HepG2 (cell line): Measurements from ENCODE around the gene CCM2L. TPM values are rescaled to one million over a fixed set of nuclear protein-coding genes. Genes with fewer than 3 reads are reported as not detected.
A peak's percentile ranks its signal among the peaks of the same experiment; 100 is the strongest.

Experiments
- ARID2 ChIP-seq: sonication (generic); formaldehyde crosslinking; IDR thresholded peaks from 2 replicates; pipeline ENCODE4 v1.8.1; 2022; ENCODE audit warnings: mild to moderate bottlenecking, missing genetic modification reagents, borderline replicate concordance
- ATF7-NPFF ChIP-seq: sonication (generic); formaldehyde crosslinking; IDR thresholded peaks from 2 replicates; pipeline ENCODE4 v1.8.1; 2023; ENCODE audit warnings: mild to moderate bottlenecking, low read depth, missing genetic modification reagents, moderate library complexity
- CBX5 ChIP-seq: sonication (generic); formaldehyde crosslinking; IDR thresholded peaks from 2 replicates; pipeline ENCODE4 v1.4.0; 2020; ENCODE audit warnings: missing genetic modification reagents, borderline replicate concordance
- CCDC6 ChIP-seq: sonication (generic); formaldehyde crosslinking; IDR thresholded peaks from 2 replicates; pipeline ENCODE4 v1.8.1; 2022; ENCODE audit warnings: mild to moderate bottlenecking, missing genetic modification reagents, moderate library complexity
- GTF3A ChIP-seq: sonication (generic); formaldehyde crosslinking; conservative IDR thresholded peaks from 2 replicates; pipeline ENCODE4 v1.4.0; 2020; ENCODE audit warnings: mild to moderate bottlenecking, missing genetic modification reagents
- HDAC2 ChIP-seq: sonication (generic); formaldehyde crosslinking; IDR thresholded peaks from 2 replicates; pipeline ENCODE4 v1.4.0; 2020; ENCODE audit warnings: missing genetic modification reagents
- IRX3 ChIP-seq: sonication (generic); formaldehyde crosslinking; IDR thresholded peaks from 2 replicates; pipeline ENCODE4 v1.8.1; 2023; ENCODE audit warnings: mild to moderate bottlenecking, low read depth, missing genetic modification reagents, borderline replicate concordance
- NBN ChIP-seq: fragments of 450-650 bp; conservative IDR thresholded peaks from 2 replicates; pipeline ENCODE4 v1.6.1; 2017
- POLR2G ChIP-seq: fragments of 200-400 bp; formaldehyde crosslinking; IDR thresholded peaks from 2 replicates; pipeline ENCODE4 v1.6.1; 2018; ENCODE audit warnings: mild to moderate bottlenecking, low read depth, low read length, moderate library complexity
- SMYD3 ChIP-seq: sonication (generic); formaldehyde crosslinking; IDR thresholded peaks from 2 replicates; pipeline ENCODE4 v1.8.1; 2023; ENCODE audit warnings: mild to moderate bottlenecking, missing genetic modification reagents
- ZFP36 ChIP-seq: fragments of 150-350 bp; IDR thresholded peaks from 2 replicates; pipeline ENCODE4 v1.6.1; 2018; ENCODE audit warnings: borderline replicate concordance, low read length, low read depth; ENCODE audit not compliant: partially characterized antibody
- ZNF207 ChIP-seq: fragments of 450-650 bp; IDR thresholded peaks from 2 replicates; pipeline ENCODE4 v1.6.1; 2016; ENCODE audit warnings: antibody characterized with exemption, borderline replicate concordance
- ZNF251 ChIP-seq: sonication (generic); formaldehyde crosslinking; IDR thresholded peaks from 2 replicates; pipeline ENCODE4 v1.9.0; 2021; ENCODE audit warnings: mild to moderate bottlenecking, missing genetic modification reagents
- ZNF850 ChIP-seq: sonication (generic); formaldehyde crosslinking; conservative IDR thresholded peaks from 2 replicates; pipeline ENCODE4 v1.9.0; 2021; ENCODE audit warnings: mild to moderate bottlenecking, missing genetic modification reagents
- polyA plus RNA-seq, 8 experiments: library from polyadenylated mRNA; depleted of rRNA in 3 of 8; stranded (reverse) in 7 of 8; unstranded in 1 of 8; fragments of >200 nt; fragmentation: Illumina TruSeq in 4 of 8; extraction: Trizol in 4 of 8; gene quantifications; 2 replicates each; pipeline versions ENCODE4 v1.2.1 to v1.2.3, GENCODE V29; 2011 to 2016; ENCODE audit warnings: low read depth in 4 of 8, missing spikeins in 1 of 8, mixed read lengths in 1 of 8; ENCODE audit not compliant: insufficient read depth in 1 of 8
- total RNA-seq, 5 experiments: library from RNA; depleted of rRNA; stranded (reverse); fragments of >200 nt; fragmentation: Illumina TruSeq; extraction: Trizol; gene quantifications; 2 replicates each; pipeline ENCODE4 v1.2.3, GENCODE V29; 2016; ENCODE audit warnings: low read depth in 1 of 5
- TF ChIP-seq, protein P1 (sequence below): sonication (generic); formaldehyde crosslinking; IDR thresholded peaks from 2 replicates; pipeline ENCODE4 v1.4.0; 2020; ENCODE audit warnings: mild to moderate bottlenecking, missing genetic modification reagents
- TF ChIP-seq, protein P2 (sequence below): IDR thresholded peaks from 2 replicates; pipeline ENCODE4 v1.6.1; 2016; ENCODE audit warnings: mild to moderate bottlenecking
- TF ChIP-seq, protein P3 (sequence below), 2 experiments: sonication (generic) in 1 of 2; formaldehyde crosslinking in 1 of 2; IDR thresholded peaks; 2 replicates each; pipeline versions ENCODE4 v1.6.1 to v1.9.0; 2014 to 2022; ENCODE audit warnings: antibody characterized with exemption in 1 of 2, borderline replicate concordance in 1 of 2, inconsistent platforms in 1 of 2, low read depth in 1 of 2, missing genetic modification reagents in 1 of 2
- TF ChIP-seq, protein P4 (sequence below): sonication (generic); formaldehyde crosslinking; IDR thresholded peaks from 2 replicates; pipeline ENCODE4 v1.8.0; 2023; ENCODE audit warnings: mild to moderate bottlenecking, missing genetic modification reagents

The CCM2L gene
- total and polyA plus RNA-seq, 2 of the 13 experiments (the other 11 are each of a cell fraction or from before 2014, with no cell fraction given): 0.15 TPM; not detected in 1

DNA sequence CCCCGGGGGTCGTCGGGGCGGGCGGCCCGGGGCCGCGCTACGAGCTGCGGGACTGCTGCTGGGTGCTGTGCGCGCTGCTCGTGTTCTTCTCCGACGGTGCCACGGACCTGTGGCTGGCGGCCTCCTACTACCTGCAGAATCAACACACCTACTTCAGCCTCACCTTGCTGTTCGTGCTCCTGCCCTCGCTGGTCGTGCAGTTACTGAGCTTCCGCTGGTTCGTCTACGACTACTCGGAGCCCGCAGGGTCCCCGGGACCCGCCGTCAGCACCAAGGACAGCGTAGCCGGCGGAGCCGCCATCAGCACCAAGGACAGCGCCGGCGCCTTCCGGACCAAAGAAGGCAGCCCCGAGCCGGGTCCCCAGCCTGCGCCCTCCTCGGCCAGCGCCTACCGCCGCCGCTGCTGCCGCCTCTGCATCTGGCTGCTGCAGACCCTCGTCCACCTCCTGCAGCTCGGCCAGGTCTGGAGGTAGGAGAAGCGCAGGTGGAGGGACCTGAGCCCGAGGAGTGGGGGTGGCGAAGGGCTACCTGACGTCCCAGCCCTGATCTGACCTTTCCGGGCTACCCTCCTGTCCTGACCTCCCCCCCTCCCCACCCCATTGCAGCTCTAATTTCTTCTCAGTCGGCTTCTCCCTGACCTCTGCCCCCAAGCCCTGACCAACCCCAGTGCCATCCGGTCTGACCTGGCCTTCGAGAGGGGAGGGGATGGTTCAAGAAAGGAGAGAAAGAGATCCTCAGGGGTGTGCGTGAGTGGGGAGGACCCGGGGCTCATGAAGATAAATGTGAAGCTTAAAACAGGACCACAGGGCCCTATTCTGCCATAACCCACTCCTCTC is 41.7 kb upstream of the CCM2L start (continued):
- TF ChIP-seq ZNF251 (CRISPR knock-in tag) (peak; percentile 100), GTF3A (CRISPR knock-in tag) (peak; percentile 99), CBX5 (CRISPR knock-in tag) (peak; percentile 100), POLR2G (no peak), ZNF850 (CRISPR knock-in tag) (peak; percentile 100), ATF7-NPFF (CRISPR knock-in tag) (peak; percentile 100), SMYD3 (peak; percentile 100), ZNF207 (no peak), NBN (no peak), HDAC2 (CRISPR knock-in tag) (peak; percentile 100), ARID2 (CRISPR knock-in tag) (peak; percentile 100), ZFP36 (no peak), CCDC6 (CRISPR knock-in tag) (peak; percentile 100), IRX3 (CRISPR knock-in tag) (peak; percentile 100)
- TF ChIP-seq, protein P1, sequence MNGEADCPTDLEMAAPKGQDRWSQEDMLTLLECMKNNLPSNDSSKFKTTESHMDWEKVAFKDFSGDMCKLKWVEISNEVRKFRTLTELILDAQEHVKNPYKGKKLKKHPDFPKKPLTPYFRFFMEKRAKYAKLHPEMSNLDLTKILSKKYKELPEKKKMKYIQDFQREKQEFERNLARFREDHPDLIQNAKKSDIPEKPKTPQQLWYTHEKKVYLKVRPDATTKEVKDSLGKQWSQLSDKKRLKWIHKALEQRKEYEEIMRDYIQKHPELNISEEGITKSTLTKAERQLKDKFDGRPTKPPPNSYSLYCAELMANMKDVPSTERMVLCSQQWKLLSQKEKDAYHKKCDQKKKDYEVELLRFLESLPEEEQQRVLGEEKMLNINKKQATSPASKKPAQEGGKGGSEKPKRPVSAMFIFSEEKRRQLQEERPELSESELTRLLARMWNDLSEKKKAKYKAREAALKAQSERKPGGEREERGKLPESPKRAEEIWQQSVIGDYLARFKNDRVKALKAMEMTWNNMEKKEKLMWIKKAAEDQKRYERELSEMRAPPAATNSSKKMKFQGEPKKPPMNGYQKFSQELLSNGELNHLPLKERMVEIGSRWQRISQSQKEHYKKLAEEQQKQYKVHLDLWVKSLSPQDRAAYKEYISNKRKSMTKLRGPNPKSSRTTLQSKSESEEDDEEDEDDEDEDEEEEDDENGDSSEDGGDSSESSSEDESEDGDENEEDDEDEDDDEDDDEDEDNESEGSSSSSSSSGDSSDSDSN: peak; percentile 98
- TF ChIP-seq, protein P2, sequence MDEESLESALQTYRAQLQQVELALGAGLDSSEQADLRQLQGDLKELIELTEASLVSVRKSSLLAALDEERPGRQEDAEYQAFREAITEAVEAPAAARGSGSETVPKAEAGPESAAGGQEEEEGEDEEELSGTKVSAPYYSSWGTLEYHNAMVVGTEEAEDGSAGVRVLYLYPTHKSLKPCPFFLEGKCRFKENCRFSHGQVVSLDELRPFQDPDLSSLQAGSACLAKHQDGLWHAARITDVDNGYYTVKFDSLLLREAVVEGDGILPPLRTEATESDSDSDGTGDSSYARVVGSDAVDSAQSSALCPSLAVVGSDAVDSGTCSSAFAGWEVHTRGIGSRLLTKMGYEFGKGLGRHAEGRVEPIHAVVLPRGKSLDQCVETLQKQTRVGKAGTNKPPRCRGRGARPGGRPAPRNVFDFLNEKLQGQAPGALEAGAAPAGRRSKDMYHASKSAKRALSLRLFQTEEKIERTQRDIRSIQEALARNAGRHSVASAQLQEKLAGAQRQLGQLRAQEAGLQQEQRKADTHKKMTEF (CRISPR knock-in tag): peak; percentile 100
- TF ChIP-seq, protein P3, sequence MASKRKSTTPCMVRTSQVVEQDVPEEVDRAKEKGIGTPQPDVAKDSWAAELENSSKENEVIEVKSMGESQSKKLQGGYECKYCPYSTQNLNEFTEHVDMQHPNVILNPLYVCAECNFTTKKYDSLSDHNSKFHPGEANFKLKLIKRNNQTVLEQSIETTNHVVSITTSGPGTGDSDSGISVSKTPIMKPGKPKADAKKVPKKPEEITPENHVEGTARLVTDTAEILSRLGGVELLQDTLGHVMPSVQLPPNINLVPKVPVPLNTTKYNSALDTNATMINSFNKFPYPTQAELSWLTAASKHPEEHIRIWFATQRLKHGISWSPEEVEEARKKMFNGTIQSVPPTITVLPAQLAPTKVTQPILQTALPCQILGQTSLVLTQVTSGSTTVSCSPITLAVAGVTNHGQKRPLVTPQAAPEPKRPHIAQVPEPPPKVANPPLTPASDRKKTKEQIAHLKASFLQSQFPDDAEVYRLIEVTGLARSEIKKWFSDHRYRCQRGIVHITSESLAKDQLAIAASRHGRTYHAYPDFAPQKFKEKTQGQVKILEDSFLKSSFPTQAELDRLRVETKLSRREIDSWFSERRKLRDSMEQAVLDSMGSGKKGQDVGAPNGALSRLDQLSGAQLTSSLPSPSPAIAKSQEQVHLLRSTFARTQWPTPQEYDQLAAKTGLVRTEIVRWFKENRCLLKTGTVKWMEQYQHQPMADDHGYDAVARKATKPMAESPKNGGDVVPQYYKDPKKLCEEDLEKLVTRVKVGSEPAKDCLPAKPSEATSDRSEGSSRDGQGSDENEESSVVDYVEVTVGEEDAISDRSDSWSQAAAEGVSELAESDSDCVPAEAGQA (IDR thresholded peaks at IDR 0.05; ENCODE audit: low read depth): no peak
- TF ChIP-seq, protein P3 (CRISPR knock-in tag; IDR thresholded peaks at IDR 0.05; ENCODE audit: borderline replicate concordance): peak; percentile 100
- TF ChIP-seq, protein P4, sequence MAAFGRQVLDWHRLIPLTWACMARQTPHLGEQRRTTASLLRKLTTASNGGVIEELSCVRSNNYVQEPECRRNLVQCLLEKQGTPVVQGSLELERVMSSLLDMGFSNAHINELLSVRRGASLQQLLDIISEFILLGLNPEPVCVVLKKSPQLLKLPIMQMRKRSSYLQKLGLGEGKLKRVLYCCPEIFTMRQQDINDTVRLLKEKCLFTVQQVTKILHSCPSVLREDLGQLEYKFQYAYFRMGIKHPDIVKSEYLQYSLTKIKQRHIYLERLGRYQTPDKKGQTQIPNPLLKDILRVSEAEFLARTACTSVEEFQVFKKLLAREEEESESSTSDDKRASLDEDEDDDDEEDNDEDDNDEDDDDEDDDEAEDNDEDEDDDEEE (CRISPR knock-in tag): peak; percentile 100
